ENCODE results near the gene GAS7.

DNA sequence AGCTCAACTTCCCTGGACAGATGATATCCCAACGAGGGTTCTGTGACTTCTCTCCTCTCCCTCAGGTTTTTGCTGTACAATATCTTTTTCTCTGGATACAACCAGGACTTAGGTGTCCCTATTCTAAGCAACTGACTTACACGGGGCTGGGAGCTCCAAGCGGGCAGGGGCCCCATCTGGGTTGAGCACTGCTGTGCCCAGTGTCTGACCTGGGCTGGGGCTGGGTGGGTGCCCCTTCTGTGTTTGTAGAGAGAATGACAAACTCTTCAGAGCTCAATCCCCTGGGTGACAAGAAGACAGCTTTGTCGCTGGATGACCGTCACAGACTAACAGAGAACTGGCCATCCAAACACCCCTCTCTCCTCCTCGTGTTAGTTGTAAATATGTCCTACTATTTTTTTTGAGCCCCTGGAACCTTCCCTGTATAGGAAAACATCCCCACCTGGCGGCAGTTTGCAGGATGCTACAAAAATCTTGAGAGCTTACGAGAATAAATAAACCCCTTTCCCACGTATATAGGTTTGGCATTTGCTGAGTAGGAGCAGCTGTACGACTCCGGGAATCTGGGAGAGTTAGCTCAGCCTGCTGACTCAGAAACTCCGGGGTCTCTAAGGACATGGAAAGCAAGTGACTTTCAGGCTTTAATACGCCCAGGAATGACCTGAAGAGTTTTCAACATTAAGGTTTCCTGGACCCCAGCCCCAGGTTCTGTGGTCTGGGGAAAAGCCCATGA, 269.6 kb downstream of the GAS7 start:
- TF ChIP-seq NANOG (IDR thresholded peaks at IDR 0.05; ENCODE audit: borderline replicate concordance) = no peak
- TF ChIP-seq, protein P1, sequence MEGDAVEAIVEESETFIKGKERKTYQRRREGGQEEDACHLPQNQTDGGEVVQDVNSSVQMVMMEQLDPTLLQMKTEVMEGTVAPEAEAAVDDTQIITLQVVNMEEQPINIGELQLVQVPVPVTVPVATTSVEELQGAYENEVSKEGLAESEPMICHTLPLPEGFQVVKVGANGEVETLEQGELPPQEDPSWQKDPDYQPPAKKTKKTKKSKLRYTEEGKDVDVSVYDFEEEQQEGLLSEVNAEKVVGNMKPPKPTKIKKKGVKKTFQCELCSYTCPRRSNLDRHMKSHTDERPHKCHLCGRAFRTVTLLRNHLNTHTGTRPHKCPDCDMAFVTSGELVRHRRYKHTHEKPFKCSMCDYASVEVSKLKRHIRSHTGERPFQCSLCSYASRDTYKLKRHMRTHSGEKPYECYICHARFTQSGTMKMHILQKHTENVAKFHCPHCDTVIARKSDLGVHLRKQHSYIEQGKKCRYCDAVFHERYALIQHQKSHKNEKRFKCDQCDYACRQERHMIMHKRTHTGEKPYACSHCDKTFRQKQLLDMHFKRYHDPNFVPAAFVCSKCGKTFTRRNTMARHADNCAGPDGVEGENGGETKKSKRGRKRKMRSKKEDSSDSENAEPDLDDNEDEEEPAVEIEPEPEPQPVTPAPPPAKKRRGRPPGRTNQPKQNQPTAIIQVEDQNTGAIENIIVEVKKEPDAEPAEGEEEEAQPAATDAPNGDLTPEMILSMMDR (conservative IDR thresholded peaks at IDR 0.05; ENCODE audit: low read depth in 2 of 2) = peak; percentile 59 to 65
